Calu3 (cell line): Measurements from ENCODE around the gene TTC39A. TPM values are rescaled to one million over a fixed set of nuclear protein-coding genes. Genes with fewer than 3 reads are reported as not detected.

ENCODE experiments used
- BruUV-seq: library from RNA; stranded (reverse); fragments of 400-500 nt; replicated peaks from 2 replicates; lab custom pipeline; 2021; lab: Mats Ljungman, UMichigan
- CTCF ChIA-PET: fragments of 300-600 bp; sonication (Branson Sonifier 250); formaldehyde crosslinking; loops from one replicate; lab custom pipeline; 2022; ENCODE audit warnings: antibody characterized with exemption; lab: Charles Lee
- DNase-seq: peaks from one replicate; pipeline ENCODE4 v3.0.0; 2022
- H3K27ac Mint-ChIP-seq: one replicate; pipeline ENCODE4 v1.8.0; 2022; ENCODE audit warnings: mixed read lengths; ENCODE audit not compliant: unreplicated experiment
- H3K27me3 Mint-ChIP-seq: one replicate; pipeline ENCODE4 v1.8.0; 2022; ENCODE audit warnings: mixed read lengths; ENCODE audit not compliant: unreplicated experiment
- H3K36me3 Mint-ChIP-seq: one replicate; pipeline ENCODE4 v1.8.0; 2022; ENCODE audit warnings: mild to moderate bottlenecking, moderate library complexity, mixed read lengths; ENCODE audit not compliant: insufficient read depth, unreplicated experiment
- H3K4me1 Mint-ChIP-seq: one replicate; pipeline ENCODE4 v1.8.0; 2022; ENCODE audit warnings: mild to moderate bottlenecking, low read depth, mixed read lengths; ENCODE audit not compliant: unreplicated experiment
- H3K4me3 Mint-ChIP-seq: one replicate; pipeline ENCODE4 v1.8.0; 2022; ENCODE audit warnings: mild to moderate bottlenecking, low read depth, moderate library complexity, mixed read lengths; ENCODE audit not compliant: unreplicated experiment
- H3K9me3 Mint-ChIP-seq: one replicate; pipeline ENCODE4 v1.8.0; 2022; ENCODE audit warnings: low read depth, mixed read lengths; ENCODE audit not compliant: unreplicated experiment
- intact Hi-C: fragments of 100-400 bp; cut with micrococcal nuclease; formaldehyde crosslinking; loops from one replicate; pipeline ENCODE4 v1.10.0; 2022; ENCODE audit not compliant: unreplicated experiment
- total RNA-seq: library from RNA; stranded (reverse); gene quantifications from 2 replicates; pipeline ENCODE4 v1.2.3, GENCODE V29; 2022
- TF ChIP-seq, protein P1 (sequence below): fragments of 200-600 bp; IDR thresholded peaks from one replicate; pipeline ENCODE4 v1.8.0; 2022; ENCODE audit warnings: antibody characterized with exemption; ENCODE audit not compliant: unreplicated experiment

TTC39A gene
- total RNA-seq, 1 experiment from 2014 or later: 18.8 TPM

DNA sequence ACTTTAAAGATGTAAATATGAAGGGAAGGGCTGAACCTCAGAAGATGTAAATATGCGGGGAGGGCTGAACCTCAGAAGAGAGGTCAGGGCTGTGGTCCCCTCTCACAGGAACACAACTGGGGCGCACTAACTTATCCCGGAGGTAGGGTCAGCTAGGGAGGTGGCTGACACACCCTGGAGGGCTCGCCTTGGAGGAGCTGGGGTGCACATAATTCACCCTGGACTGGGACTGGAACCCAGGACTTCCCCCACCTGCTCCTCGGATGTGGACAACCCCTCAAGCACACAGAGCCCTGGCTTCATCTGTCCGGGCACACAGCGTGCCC lies 13.9 kb upstream of the TTC39A start:
- no peak for DNase-seq
- intact Hi-C loops: no loop called here
- H3K36me3 Mint-ChIP-seq: peaks cover 17% of the 10 kb centered on the region
- H3K4me3 Mint-ChIP-seq: peak overlapping the region; percentile 77
- BruUV-seq: no TSS peak
- H3K9me3 Mint-ChIP-seq: no peaks in the 10 kb centered on the region
- peak overlapping the region; percentile 52 for H3K27ac Mint-ChIP-seq
- CTCF ChIA-PET: interaction anchor here (0.6 to 1.7 kb wide), 2 partner anchors 13 to 47 kb away, joined by 3 to 7 read pairs; partner anchors contain the start of gene TTC39A
- no peaks in the 10 kb centered on the region for H3K27me3 Mint-ChIP-seq
- TF ChIP-seq, protein P1, sequence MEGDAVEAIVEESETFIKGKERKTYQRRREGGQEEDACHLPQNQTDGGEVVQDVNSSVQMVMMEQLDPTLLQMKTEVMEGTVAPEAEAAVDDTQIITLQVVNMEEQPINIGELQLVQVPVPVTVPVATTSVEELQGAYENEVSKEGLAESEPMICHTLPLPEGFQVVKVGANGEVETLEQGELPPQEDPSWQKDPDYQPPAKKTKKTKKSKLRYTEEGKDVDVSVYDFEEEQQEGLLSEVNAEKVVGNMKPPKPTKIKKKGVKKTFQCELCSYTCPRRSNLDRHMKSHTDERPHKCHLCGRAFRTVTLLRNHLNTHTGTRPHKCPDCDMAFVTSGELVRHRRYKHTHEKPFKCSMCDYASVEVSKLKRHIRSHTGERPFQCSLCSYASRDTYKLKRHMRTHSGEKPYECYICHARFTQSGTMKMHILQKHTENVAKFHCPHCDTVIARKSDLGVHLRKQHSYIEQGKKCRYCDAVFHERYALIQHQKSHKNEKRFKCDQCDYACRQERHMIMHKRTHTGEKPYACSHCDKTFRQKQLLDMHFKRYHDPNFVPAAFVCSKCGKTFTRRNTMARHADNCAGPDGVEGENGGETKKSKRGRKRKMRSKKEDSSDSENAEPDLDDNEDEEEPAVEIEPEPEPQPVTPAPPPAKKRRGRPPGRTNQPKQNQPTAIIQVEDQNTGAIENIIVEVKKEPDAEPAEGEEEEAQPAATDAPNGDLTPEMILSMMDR: no peak
- peaks cover 11% of the 10 kb centered on the region for H3K4me1 Mint-ChIP-seq

DNA sequence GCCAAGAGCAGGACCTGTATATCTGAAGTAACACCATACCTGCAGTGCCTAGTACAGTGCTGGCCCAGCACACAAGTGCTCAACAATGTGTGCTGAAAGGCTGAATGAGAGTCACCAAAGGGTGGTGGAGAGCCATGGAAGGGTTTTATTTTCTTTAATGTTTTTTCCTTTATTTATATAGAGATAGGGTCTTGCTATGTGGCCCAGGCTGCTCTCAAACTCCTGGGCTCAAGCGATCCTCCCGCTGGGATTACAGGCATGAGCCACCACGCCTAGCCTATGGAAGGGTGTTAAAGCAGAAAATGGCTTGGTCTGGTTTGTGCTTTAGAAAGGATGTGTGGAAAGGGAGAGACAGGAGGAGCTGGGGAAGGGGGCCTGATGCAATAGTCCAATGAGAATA lies 13.3 kb upstream of the TTC39A start:
- DNase-seq: no peak
- Mint-ChIP-seq H3K36me3 (peaks cover 17% of the 10 kb centered on the region), H3K4me3 (peak overlapping the region; percentile 77), H3K9me3 (no peaks in the 10 kb centered on the region), H3K27me3 (no peaks in the 10 kb centered on the region), H3K27ac (peak overlapping the region; percentile 52), H3K4me1 (peaks cover 11% of the 10 kb centered on the region)
- TF ChIP-seq, protein P1: no peak
- intact Hi-C loops: no loop called here
- BruUV-seq: no TSS peak
- CTCF ChIA-PET: interaction anchor here (1.7 kb wide), 1 partner anchor 12 kb away, joined by 7 read pairs; the partner anchor contains the start of gene TTC39A

DNA sequence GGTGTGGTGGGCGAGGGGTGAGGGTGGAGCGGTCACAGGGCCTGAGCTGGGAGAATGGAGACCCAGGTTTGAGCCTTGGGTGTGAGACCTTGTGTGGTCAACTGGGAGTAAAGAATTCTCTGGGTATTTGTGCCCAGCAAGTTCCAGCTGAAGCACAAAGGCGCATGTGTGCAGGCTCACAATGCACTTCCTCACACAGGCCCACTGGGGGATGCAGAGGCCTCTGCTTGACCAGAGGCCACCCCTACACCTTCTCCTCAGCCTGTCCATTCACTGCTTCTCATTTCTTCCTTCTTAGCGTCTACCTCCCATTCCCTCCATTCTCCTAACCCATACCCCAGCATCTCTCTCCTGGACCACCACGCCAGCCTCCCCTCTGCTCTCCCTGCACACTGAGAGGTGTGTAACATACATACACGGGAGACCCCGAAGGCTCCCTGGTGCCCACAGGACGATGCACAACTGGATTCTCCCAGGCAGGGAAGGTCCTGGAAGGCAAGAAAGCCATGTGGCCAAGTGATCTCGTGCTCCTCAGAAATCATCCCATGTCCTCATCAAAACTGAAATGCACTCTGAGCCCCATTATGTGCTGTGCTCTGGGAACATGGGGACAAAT lies 12.3 kb upstream of the TTC39A start:
- intact Hi-C loops: no loop called here
- Mint-ChIP-seq H3K27ac (no peak overlapping the region), H3K4me3 (no peak overlapping the region), H3K27me3 (no peaks in the 10 kb centered on the region), H3K4me1 (peaks cover 12% of the 10 kb centered on the region), H3K36me3 (peaks cover 14% of the 10 kb centered on the region), H3K9me3 (no peaks in the 10 kb centered on the region)
- TF ChIP-seq, protein P1: no peak
- no TSS peak for BruUV-seq
- DNase-seq: no peak
- CTCF ChIA-PET: interaction anchor here (0.6 kb wide), 1 partner anchor 107 kb away, joined by 6 read pairs; the partner anchor contains the start of gene RNF11

DNA sequence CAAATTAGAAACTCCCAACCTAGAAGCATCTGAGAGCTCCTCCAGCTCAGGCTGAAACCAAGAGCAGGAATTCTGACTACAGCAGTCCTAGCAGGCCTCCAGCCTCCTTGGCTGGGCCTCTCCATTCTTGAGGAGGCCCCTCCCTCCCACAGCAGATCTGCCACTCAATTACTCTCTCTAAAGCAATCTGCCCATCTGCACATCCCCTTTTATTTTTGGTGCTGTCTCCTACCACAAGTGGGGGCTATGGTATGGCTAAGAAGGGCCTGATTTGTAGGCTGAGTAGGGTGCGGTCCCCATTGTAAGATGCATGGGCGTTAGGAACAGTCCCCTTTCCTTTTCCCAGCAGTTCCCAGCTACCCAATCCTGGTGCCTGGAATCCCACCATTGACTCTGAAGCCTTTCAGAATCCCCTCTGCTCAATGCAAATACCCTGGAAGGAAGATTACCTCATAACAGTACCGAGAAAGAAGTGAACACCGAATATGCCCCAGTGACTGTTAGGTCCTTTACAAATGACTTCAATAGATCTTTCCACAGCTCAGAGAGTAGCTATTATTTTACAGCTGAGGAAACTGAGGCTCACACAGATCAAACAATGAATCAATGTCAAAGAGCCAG lies 11.6 kb upstream of the TTC39A start:
- DNase-seq: no peak
- BruUV-seq: no TSS peak
- H3K27me3 Mint-ChIP-seq: no peaks in the 10 kb centered on the region
- H3K4me3 Mint-ChIP-seq: no peak overlapping the region
- TF ChIP-seq, protein P1: no peak
- intact Hi-C loops: no loop called here
- peaks cover 19% of the 10 kb centered on the region for H3K4me1 Mint-ChIP-seq
- no peak overlapping the region for H3K27ac Mint-ChIP-seq
- CTCF ChIA-PET: no interaction called here
- H3K36me3 Mint-ChIP-seq: peaks cover 13% of the 10 kb centered on the region
- no peaks in the 10 kb centered on the region for H3K9me3 Mint-ChIP-seq
